HUES48 (cell line): ENCODE data around the gene NHS.

Experiments
- H3K27ac ChIP-seq: one replicate; pipeline ENCODE4 v1.7.0; 2013; ENCODE audit warnings: low read depth, low read length, inconsistent platforms
- H3K27me3 ChIP-seq: 2 replicates; pipeline ENCODE4 v1.6.1; 2013; ENCODE audit warnings: mild to moderate bottlenecking, low read length; ENCODE audit not compliant: control insufficient read depth, insufficient read depth
- H3K36me3 ChIP-seq: 2 replicates; pipeline ENCODE4 v1.6.1; 2013; ENCODE audit warnings: low read length; ENCODE audit not compliant: control insufficient read depth, insufficient read depth
- H3K4me1 ChIP-seq: 2 replicates; pipeline ENCODE4 v1.6.1; 2013; ENCODE audit warnings: mild to moderate bottlenecking, low read length; ENCODE audit not compliant: control insufficient read depth, insufficient read depth
- H3K4me3 ChIP-seq: 2 replicates; pipeline ENCODE4 v1.5.1; 2013; ENCODE audit warnings: mild to moderate bottlenecking, low read depth, low read length
- H3K9ac ChIP-seq: 2 replicates; pipeline ENCODE4 v1.6.1; 2013; ENCODE audit warnings: mild to moderate bottlenecking, low read depth, low read length, moderate library complexity
- H3K9me3 ChIP-seq: 2 replicates; pipeline ENCODE4 v1.6.1; 2013; ENCODE audit warnings: low read length; ENCODE audit not compliant: control insufficient read depth, insufficient read depth

NHS gene

DNA sequence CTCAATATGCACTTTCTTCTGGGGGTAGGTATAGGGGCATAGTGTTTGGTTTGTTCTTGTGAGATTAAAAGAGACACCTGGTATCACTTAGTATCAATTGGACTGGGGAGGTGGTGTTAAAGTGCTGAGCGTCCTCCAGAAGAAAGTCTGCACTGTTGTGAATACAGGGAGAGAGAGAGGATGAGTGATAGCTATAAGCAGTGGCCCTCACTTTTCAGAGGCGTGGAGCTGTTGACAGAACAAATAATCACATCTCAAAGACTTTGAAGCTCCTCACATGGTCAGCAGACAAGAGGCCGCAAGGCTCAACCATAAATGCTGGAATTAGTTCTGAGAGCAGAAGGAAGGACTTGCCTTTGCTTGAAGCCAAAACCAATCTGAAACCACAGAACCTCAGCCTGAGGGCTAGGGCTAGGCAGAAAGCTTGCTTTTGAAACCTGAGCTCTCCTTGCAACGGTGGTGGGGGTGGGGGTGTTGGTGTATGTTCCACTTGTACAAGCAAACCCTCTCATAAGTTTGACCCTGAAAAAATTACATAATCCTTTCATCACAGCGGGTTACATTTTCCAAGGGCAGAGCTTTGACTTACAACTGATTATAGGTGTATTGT lies 239.1 kb downstream of the NHS start:
- no peaks in the 10 kb centered on the region for H3K36me3 ChIP-seq
- H3K27me3 ChIP-seq = peaks cover 7% of the 10 kb centered on the region
- no peak overlapping the region for H3K4me3 ChIP-seq
- no peaks in the 10 kb centered on the region for H3K9me3 ChIP-seq
- peaks cover 15% of the 10 kb centered on the region; the same call in 1 of the 2 replicates for H3K4me1 ChIP-seq
- H3K9ac ChIP-seq = no peak overlapping the region
- H3K27ac ChIP-seq = no peak overlapping the region

GRCh38 chrX:17616936-17617335 lies 241.9 kb downstream of the NHS start:
- no peaks in the 10 kb centered on the region for H3K36me3 ChIP-seq
- no peak overlapping the region for H3K9ac ChIP-seq
- peaks cover 15% of the 10 kb centered on the region; the same call in 1 of the 2 replicates for H3K4me1 ChIP-seq
- H3K27ac ChIP-seq = no peak overlapping the region
- no peaks in the 10 kb centered on the region for H3K9me3 ChIP-seq
- H3K27me3 ChIP-seq = peaks cover 6% of the 10 kb centered on the region; the same call in 1 of the 2 replicates
- no peak overlapping the region for H3K4me3 ChIP-seq

DNA sequence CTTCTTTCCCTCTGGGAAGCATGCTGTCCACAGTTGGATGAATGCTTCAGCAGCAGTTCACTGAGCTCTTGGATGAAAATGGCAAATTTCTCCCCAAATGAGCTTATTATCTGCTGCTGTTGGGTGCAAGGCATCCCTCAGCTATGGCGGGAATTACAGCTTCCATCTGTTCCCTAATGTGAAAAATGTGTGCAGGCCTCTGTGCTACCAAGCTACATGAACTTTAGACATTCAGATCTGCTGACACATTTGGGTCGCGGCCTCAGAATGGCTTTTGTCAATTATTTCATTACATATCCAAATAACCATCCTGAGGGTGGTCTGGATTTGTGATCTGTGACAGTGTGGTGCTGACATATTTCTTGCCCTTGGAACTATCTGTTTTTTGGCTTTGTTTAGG lies 242.8 kb downstream of the NHS start:
- Histone ChIP-seq H3K9ac (no peak overlapping the region), H3K27me3 (peaks cover 6% of the 10 kb centered on the region; the same call in 1 of the 2 replicates), H3K9me3 (no peaks in the 10 kb centered on the region), H3K4me3 (no peak overlapping the region), H3K27ac (no peak overlapping the region), H3K4me1 (peaks cover 15% of the 10 kb centered on the region; the same call in 1 of the 2 replicates), H3K36me3 (no peaks in the 10 kb centered on the region)

GRCh38 chrX:17621566-17622270 lies 246.7 kb downstream of the NHS start:
- H3K36me3 ChIP-seq = no peaks in the 10 kb centered on the region
- H3K9me3 ChIP-seq = no peaks in the 10 kb centered on the region
- no peak overlapping the region for H3K4me3 ChIP-seq
- no peak overlapping the region for H3K27ac ChIP-seq
- H3K4me1 ChIP-seq = peaks cover 6% of the 10 kb centered on the region; the same call in 1 of the 2 replicates
- H3K9ac ChIP-seq = no peak overlapping the region
- H3K27me3 ChIP-seq = peaks cover 6% of the 10 kb centered on the region; the same call in 1 of the 2 replicates

DNA sequence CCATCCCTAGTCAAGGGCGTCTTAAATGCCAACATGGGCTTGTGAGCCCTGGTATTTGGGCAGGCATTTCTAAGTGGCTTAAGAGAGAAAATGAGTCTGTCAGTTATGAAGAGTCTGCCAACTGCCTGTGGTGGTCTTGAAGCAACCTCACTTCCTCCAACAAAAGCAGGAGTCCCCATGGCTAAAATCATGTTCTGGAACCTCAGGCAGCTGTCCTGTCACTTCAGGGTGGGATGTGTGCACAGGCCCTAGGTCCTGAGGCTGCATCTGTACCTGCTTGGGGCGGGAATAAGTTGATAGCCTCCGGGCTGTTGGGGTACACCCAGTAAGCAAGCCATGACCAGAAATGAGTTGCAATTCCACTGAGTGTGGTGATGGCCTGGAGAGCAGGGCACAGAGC lies 247.3 kb downstream of the NHS start:
- Histone ChIP-seq H3K9ac (no peak overlapping the region), H3K36me3 (no peaks in the 10 kb centered on the region), H3K27ac (no peak overlapping the region)

GRCh38 chrX:17623750-17624149 lies 248.8 kb downstream of the NHS start:
- Histone ChIP-seq H3K9ac (no peak overlapping the region), H3K27me3 (peaks cover 3% of the 10 kb centered on the region; the same call in 1 of the 2 replicates), H3K9me3 (no peaks in the 10 kb centered on the region), H3K4me3 (no peak overlapping the region), H3K27ac (no peak overlapping the region), H3K36me3 (no peaks in the 10 kb centered on the region), H3K4me1 (peaks cover 13% of the 10 kb centered on the region)

More for the DNA sequence above, 247.3 kb downstream of the NHS start:
- Histone ChIP-seq H3K4me1 (no peaks in the 10 kb centered on the region; the same call in 1 of the 2 replicates), H3K4me3 (no peak overlapping the region), H3K27me3 (peaks cover 6% of the 10 kb centered on the region; the same call in 1 of the 2 replicates), H3K9me3 (no peaks in the 10 kb centered on the region)

DNA sequence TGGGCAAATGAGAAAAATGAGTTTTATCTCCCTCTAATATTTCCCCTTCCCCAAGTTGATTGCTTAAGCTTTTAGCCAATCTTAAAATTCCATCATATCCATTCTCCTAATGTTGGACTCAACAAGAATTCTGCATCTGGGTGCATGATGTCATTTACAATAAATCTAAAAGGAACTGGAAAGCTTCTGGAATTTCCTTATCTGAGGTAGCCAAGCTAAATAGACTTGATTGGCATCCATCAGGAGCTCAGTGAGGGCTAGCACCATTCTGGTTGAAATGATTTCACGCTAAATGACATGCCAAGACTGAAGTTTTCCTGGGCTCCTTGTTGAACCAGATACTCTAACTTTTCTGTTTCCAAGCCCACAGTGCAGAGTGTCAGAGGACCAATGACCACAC lies 252.0 kb downstream of the NHS start:
- peaks cover 18% of the 10 kb centered on the region for H3K4me1 ChIP-seq
- H3K27ac ChIP-seq = no peak overlapping the region
- no peaks in the 10 kb centered on the region for H3K9me3 ChIP-seq
- H3K27me3 ChIP-seq = no peaks in the 10 kb centered on the region; the same call in 1 of the 2 replicates
- H3K4me3 ChIP-seq = no peak overlapping the region
- no peak overlapping the region for H3K9ac ChIP-seq
- no peaks in the 10 kb centered on the region for H3K36me3 ChIP-seq

DNA sequence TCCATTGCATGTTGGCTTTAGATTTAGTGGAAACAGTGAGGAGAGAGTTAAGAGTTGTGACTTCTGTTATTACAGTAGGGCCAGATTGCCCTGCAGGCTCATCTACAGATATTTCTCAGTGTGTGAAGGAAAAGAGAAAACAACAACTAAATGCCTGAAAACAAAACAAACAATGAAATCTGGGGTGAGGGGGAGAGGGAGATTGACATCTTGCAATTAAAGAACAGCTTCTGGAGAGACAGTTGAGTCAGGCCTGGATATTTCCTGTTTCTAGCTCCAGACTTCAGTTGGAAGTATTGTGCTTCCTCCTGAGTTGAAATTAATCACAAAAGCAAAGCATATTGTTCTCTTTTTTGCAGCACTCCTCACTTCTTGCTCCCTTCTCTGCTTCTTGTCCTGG lies 254.0 kb downstream of the NHS start:
- Histone ChIP-seq H3K9me3 (no peaks in the 10 kb centered on the region), H3K4me3 (no peak overlapping the region), H3K27me3 (no peaks in the 10 kb centered on the region; the same call in 1 of the 2 replicates), H3K36me3 (no peaks in the 10 kb centered on the region), H3K9ac (no peak overlapping the region), H3K27ac (no peak overlapping the region), H3K4me1 (peaks cover 25% of the 10 kb centered on the region)

DNA sequence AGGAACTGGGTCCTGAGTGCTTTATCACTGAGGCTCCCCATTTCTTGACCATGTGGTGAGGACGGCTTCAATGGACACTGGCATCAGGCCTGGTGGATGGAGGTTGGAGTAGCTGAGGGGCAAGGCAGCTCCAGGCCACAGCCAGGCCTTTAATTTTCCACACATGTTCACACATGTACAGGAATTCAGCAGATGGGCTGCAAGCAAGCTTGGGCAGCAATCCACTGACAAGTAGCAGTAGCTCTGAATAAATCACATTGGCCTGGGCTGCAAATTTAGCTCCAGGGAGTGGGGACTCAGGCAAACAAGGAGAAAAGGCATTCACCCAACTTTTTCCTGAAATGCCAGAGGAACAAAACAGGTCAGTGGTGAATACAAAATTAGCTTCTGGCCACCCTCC lies 254.5 kb downstream of the NHS start:
- Histone ChIP-seq H3K9ac (no peak overlapping the region), H3K36me3 (no peaks in the 10 kb centered on the region), H3K4me3 (no peak overlapping the region), H3K27ac (no peak overlapping the region), H3K27me3 (no peaks in the 10 kb centered on the region; the same call in 1 of the 2 replicates), H3K4me1 (peaks cover 29% of the 10 kb centered on the region), H3K9me3 (no peaks in the 10 kb centered on the region)

GRCh38 chrX:17631647-17632046 lies 256.6 kb downstream of the NHS start:
- Histone ChIP-seq H3K36me3 (no peaks in the 10 kb centered on the region), H3K9ac (no peak overlapping the region), H3K9me3 (no peaks in the 10 kb centered on the region), H3K27me3 (no peaks in the 10 kb centered on the region; the same call in 1 of the 2 replicates), H3K27ac (no peak overlapping the region), H3K4me3 (no peak overlapping the region), H3K4me1 (peaks cover 44% of the 10 kb centered on the region)

DNA sequence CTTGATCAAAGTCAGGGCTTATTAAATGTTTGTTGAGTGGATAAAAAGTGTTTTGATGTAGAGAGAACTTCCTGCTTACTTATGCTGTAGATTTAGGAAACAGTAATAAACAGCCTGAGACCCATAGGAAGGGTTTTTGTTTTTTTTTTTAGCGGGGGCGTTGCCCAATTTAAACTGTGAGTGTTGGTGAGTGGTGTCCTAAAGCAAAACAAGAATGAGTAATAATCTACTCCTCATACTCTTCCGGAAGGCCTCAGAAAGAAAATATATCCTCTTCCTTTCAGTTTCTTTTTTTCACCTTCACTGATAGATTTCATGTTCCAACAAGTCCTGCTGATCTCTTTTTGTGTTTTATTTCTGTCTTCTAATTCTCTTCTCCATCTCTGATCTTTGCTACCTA lies 257.9 kb downstream of the NHS start:
- Histone ChIP-seq H3K27ac (no peak overlapping the region), H3K4me1 (peaks cover 39% of the 10 kb centered on the region), H3K36me3 (no peaks in the 10 kb centered on the region), H3K27me3 (no peaks in the 10 kb centered on the region; the same call in 1 of the 2 replicates), H3K4me3 (no peak overlapping the region), H3K9me3 (no peaks in the 10 kb centered on the region), H3K9ac (no peak overlapping the region)
